GM19452 (cell line): ENCODE results near the gene PRPSAP1.

Experiments used
- ATAC-seq: cut with Tn5 transposase; IDR thresholded peaks from one replicate; pipeline ENCODE4 v1.9.1; 2021; ENCODE audit not compliant: unreplicated experiment

PRPSAP1 gene

GRCh38 chr17:76267051-76267576 lies 86.6 kb downstream of the PRPSAP1 start:
- no peak for ATAC-seq

GRCh38 chr17:76266244-76266938 lies 87.3 kb downstream of the PRPSAP1 start:
- ATAC-seq: no peak

GRCh38 chr17:76265624-76266243 lies 88.0 kb downstream of the PRPSAP1 start:
- peak; percentile 3 for ATAC-seq

GRCh38 chr17:76264755-76265623 lies 88.7 kb downstream of the PRPSAP1 start, which contains the start of gene UBALD2:
TSS of gene UBALD2 (plus strand) at chr17:76265348. CDS start at chr17:76265506, 158 bp downstream.
- ATAC-seq: peak; percentile 59

GRCh38 chr17:76264425-76264754 lies 89.3 kb downstream of the PRPSAP1 start:
- peak; percentile 1 for ATAC-seq

GRCh38 chr17:76263896-76264295 lies 89.8 kb downstream of the PRPSAP1 start:
- ATAC-seq: no peak

GRCh38 chr17:76262732-76263344 lies 90.9 kb downstream of the PRPSAP1 start:
- no peak for ATAC-seq

GRCh38 chr17:76261421-76262215 lies 92.1 kb downstream of the PRPSAP1 start:
- no peak for ATAC-seq

GRCh38 chr17:76260669-76261068 lies 93.0 kb downstream of the PRPSAP1 start:
- no peak for ATAC-seq

GRCh38 chr17:76260220-76260619 lies 93.5 kb downstream of the PRPSAP1 start:
- no peak for ATAC-seq
